Pancreas (tissue), 10 donors: Measurements from ENCODE around the gene HACD2. TPM values are rescaled to one million over a fixed set of nuclear protein-coding genes. Genes with fewer than 3 reads are reported as not detected.

Experiments
- ATAC-seq, 4 donors: fragments of 200-7000 bp; cut with Tn5 transposase; one replicate each; pipeline versions ENCODE4 v1.8.0 to v1.9.1; 2020; ENCODE audit warnings: mild to moderate bottlenecking in 4 of 4, moderate library complexity in 4 of 4
- DNase-seq, 6 donors: peaks; one replicate each; pipeline ENCODE4 v3.0.0-alpha.2; 2020
- FAIRE-seq: peaks from 2 replicates; lab custom pipeline; 2012; peaks lifted over from hg19 to GRCh38; lab: Jason Lieb, UNC
- H3K27ac ChIP-seq, 4 donors: fragments of 200-600 bp; sonication (generic); 1 replicate in 3 of 4; 2 replicates in 1 of 4; pipeline versions ENCODE4 v1.5.0 to v1.8.0; 2020
- H3K27me3 ChIP-seq, 4 donors: fragments of 200-600 bp; one replicate each; pipeline ENCODE4 v1.8.0; 2021
- H3K36me3 ChIP-seq, 3 donors: fragments of 200-600 bp; sonication (generic) in 1 of 3; one replicate each; pipeline versions ENCODE4 v1.5.0 to v1.8.0; 2020 to 2021
- H3K4me1 ChIP-seq, 3 donors: fragments of 200-600 bp; one replicate each; pipeline ENCODE4 v1.8.0; 2021
- H3K4me3 ChIP-seq, 4 donors: fragments of 200-600 bp; sonication (generic) in 2 of 4; one replicate each; pipeline versions ENCODE4 v1.5.0 to v1.8.0; 2020 to 2021
- H3K9me3 ChIP-seq, 4 donors: fragments of 200-600 bp; one replicate each; pipeline ENCODE4 v1.8.0; 2021
- WGBS, 2 donors: extraction: QIAGEN DNeasy Blood & Tissue Kit; methylation state at CpG; one replicate each; pipeline ENCODE4 v1.1.7; 2013; 5-methylcytosine and 5-hydroxymethylcytosine counted together
- intact Hi-C, 3 donors: fragments of 100-400 bp; cut with DNase I; formaldehyde crosslinking; loops; one replicate each; pipeline versions ENCODE4 v1.11.1 to v1.14.2; 2022
- polyA plus RNA-seq, 2 donors: library from polyadenylated mRNA; stranded (reverse); fragments of 200-250 nt; gene quantifications; one replicate each; pipeline ENCODE4 v1.2.3, GENCODE V29; 2013
- total RNA-seq, 6 donors: library from RNA; stranded (reverse); fragmentation: NEBNext Ultra II Directional in 4 of 6; extraction: Animal tissue kit (Norgen Biotek cat#: 25700) in 4 of 6; gene quantifications; one replicate each; pipeline versions ENCODE4 v1.2.1 to v1.2.4, GENCODE V29; 2021 to 2023
- TF ChIP-seq, protein P1 (sequence below), 4 donors: fragments of 200-600 bp; sonication (generic) in 3 of 4; IDR thresholded peaks; one replicate each; pipeline versions ENCODE4 v1.5.0 to v1.8.0; 2021; ENCODE audit warnings: antibody characterized with exemption in 4 of 4
- donor health status: healthy with polysubstance abuse.
- donor health status: DM: no; HTN: no; CAD: no; lungs with moderate emphysema.
- donor health status: DM: no; HTN: no; CAD: no.
- donor health status: control.
- donor health status: control.
- donor health status: Bipolar disorder and iron deficiency.
- donor health status: DM: yes; HTN: yes; CAD: no.
- donor health status: DM: no; HTN: no; CAD: no.
- donor health status: DM: no; HTN: no; CAD: no.
- donor health status: DM: yes; HTN: yes; CAD: no.

HACD2 gene
- total and polyA plus RNA-seq, 8 donors: 4.4 to 22.2 (median 13.1) TPM

DNA sequence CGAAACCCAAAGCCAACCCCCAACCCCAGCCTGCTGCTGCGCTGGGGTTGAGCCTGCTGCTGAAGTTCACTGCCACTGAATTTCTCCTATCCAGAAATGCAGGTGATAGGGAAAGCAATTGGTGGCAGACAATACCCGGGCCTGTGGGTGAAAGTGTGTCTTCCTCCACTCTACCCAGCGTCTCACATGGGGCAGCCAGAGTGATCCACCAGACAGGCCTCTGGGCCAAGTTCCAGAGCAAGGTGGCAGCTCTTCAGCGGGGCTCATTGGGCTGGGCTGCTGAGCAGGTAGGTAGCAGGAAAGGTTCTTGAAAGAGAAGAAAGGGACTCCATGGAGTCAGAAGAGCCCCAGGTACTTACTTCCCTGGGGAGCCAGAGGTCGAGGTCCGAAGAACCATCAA, 141.9 kb downstream of the HACD2 start:
- 72 to 82% methylated on average over 7 of the region's 7 CpGs for WGBS, 2 donors
- no peak for FAIRE-seq
- TF ChIP-seq, protein P1, sequence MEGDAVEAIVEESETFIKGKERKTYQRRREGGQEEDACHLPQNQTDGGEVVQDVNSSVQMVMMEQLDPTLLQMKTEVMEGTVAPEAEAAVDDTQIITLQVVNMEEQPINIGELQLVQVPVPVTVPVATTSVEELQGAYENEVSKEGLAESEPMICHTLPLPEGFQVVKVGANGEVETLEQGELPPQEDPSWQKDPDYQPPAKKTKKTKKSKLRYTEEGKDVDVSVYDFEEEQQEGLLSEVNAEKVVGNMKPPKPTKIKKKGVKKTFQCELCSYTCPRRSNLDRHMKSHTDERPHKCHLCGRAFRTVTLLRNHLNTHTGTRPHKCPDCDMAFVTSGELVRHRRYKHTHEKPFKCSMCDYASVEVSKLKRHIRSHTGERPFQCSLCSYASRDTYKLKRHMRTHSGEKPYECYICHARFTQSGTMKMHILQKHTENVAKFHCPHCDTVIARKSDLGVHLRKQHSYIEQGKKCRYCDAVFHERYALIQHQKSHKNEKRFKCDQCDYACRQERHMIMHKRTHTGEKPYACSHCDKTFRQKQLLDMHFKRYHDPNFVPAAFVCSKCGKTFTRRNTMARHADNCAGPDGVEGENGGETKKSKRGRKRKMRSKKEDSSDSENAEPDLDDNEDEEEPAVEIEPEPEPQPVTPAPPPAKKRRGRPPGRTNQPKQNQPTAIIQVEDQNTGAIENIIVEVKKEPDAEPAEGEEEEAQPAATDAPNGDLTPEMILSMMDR (IDR thresholded peaks at IDR 0.05): no peak

DNA sequence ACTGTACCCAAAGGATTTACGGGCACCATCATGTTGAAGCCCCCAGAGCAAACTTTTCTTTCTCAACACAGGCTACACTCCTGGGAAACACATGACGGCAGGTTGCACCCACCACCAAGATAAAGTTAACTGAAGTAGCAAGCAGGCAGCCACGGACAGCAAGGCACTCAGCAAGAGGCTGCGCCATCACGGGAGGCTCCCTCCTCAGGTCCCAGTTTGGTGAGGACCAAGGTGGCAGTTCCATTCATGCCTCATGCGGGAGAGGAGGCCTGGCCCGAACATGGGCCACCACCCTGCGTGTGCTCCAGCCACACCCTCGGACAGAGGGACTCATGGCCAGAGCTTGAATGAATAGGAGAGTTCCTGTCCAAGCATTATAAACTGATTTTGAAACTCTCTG, 142.7 kb downstream of the HACD2 start:
- no peak for ATAC-seq
- FAIRE-seq: no peak
- intact Hi-C loops: no loop called here

More for the DNA sequence above, 141.9 kb downstream of the HACD2 start:
- intact Hi-C loops: no loop called here
- Histone ChIP-seq H3K36me3 (no peaks in the 10 kb centered on the region), H3K27me3 (no peaks in the 10 kb centered on the region), H3K4me1 (no peaks in the 10 kb centered on the region), H3K4me3 (no peak overlapping the region), H3K27ac (no peak overlapping the region), H3K9me3 (no peaks in the 10 kb centered on the region)
- DNase-seq (no peak), ATAC-seq (no peak)

More for the DNA sequence above, 142.7 kb downstream of the HACD2 start:
- Histone ChIP-seq H3K27ac (no peak overlapping the region), H3K4me3 (no peak overlapping the region), H3K4me1 (no peaks in the 10 kb centered on the region), H3K27me3 (no peaks in the 10 kb centered on the region), H3K9me3 (no peaks in the 10 kb centered on the region), H3K36me3 (no peaks in the 10 kb centered on the region)
- 84 to 88% methylated on average over 9 of the region's 9 CpGs for WGBS, 2 donors
- no peak for DNase-seq
- TF ChIP-seq, protein P1 (IDR thresholded peaks at IDR 0.05): no peak

Other genes with a start within 250 kb of the HACD2 start
- 10 to 100 TPM in 4 of 6 donors, 1 to 10 TPM in 2; 6.0 to 13.4 (median 10.2) TPM for gene ADCY5, start 136.0 kb downstream of the HACD2 start, total RNA-seq
- 1 to 10 TPM; 9.1 TPM for gene ADCY5, start 136.0 kb downstream of the HACD2 start, polyA plus RNA-seq